HUDEP-2 (cell line): ENCODE data around the gene SIRT6.
"Not testable (repeated sequence)": the region's sequence is repeated elsewhere in the genome, so short reads cannot be mapped to it uniquely, and the experiment has no call there.

Experiments
- DNase-seq, 76 experiments: peaks; one replicate each; lab custom pipeline; 2025; ENCODE audit not compliant: unreplicated experiment in 76 of 76; lab: John Stamatoyannopoulos, UW

Gene SIRT6

GRCh38 chr19:4200940-4201542 lies 18.7 kb upstream of the SIRT6 start:
- DNase-seq = no peak

- no peak for DNase-seq
These were observed 17.4 kb upstream of the SIRT6 start for GRCh38 chr19:4199699-4200293.

GRCh38 chr19:4198467-4199126 lies 16.2 kb upstream of the SIRT6 start:
- no peak for DNase-seq

- no peak for DNase-seq
These were observed 15.5 kb upstream of the SIRT6 start for GRCh38 chr19:4197625-4198466.

- no peak for DNase-seq
These were observed 14.9 kb upstream of the SIRT6 start for GRCh38 chr19:4197228-4197624.

- DNase-seq = no peak
These were observed 14.3 kb upstream of the SIRT6 start for GRCh38 chr19:4196587-4197148.

GRCh38 chr19:4196009-4196408 lies 13.6 kb upstream of the SIRT6 start:
- no peak for DNase-seq

- no peak for DNase-seq
These were observed 12.0 kb upstream of the SIRT6 start for GRCh38 chr19:4194353-4194752.

- DNase-seq = not testable (repeated sequence)
These were observed 10.2 kb upstream of the SIRT6 start for GRCh38 chr19:4192537-4192936.

GRCh38 chr19:4189641-4190040 lies 7.3 kb upstream of the SIRT6 start:
- no peak for DNase-seq

- DNase-seq = no peak
These were observed 5.2 kb upstream of the SIRT6 start for GRCh38 chr19:4187313-4188122.

- DNase-seq = peak in 69 of 76 experiments; percentile 20 to 97 (median 79)
These were observed 4.0 kb upstream of the SIRT6 start for GRCh38 chr19:4186087-4186993.

- DNase-seq = no peak
These were observed 3.2 kb upstream of the SIRT6 start for GRCh38 chr19:4185413-4186086.

GRCh38 chr19:4184718-4185352 lies 2.5 kb upstream of the SIRT6 start:
- DNase-seq = no peak

- no peak for DNase-seq
These were observed 1.8 kb upstream of the SIRT6 start for GRCh38 chr19:4183967-4184717.

- peak in 73 of 76 experiments; percentile 49 to 91 (median 77) for DNase-seq
These were observed 1.3 kb downstream of the SIRT6 start for GRCh38 chr19:4181053-4181508.

- no peak for DNase-seq
These were observed 3.4 kb downstream of the SIRT6 start for GRCh38 chr19:4178990-4179389.
